HG02763 (cell line): ENCODE results near the gene UBR2.
"Not testable (repeated sequence)": the region's sequence is repeated elsewhere in the genome, so short reads cannot be mapped to it uniquely, and the experiment has no call there.

ENCODE experiments used
- ATAC-seq: cut with Tn5 transposase; IDR thresholded peaks from one replicate; pipeline ENCODE4 v1.9.1; 2021; ENCODE audit warnings: mild to moderate bottlenecking, moderate library complexity; ENCODE audit not compliant: unreplicated experiment

Gene UBR2

GRCh38 chr6:42724825-42725224 lies 161.0 kb downstream of the UBR2 start:
- ATAC-seq: no peak

- ATAC-seq: no peak
Measured at GRCh38 chr6:42726026-42726425, 162.2 kb downstream of the UBR2 start.

- ATAC-seq: peak; percentile 70
Measured at GRCh38 chr6:42726485-42727086, 162.8 kb downstream of the UBR2 start.

- peak; percentile 11 for ATAC-seq
Measured at GRCh38 chr6:42727087-42727611, 163.3 kb downstream of the UBR2 start.

GRCh38 chr6:42727627-42728026 lies 163.8 kb downstream of the UBR2 start:
- ATAC-seq: no peak

- no peak for ATAC-seq
Measured at GRCh38 chr6:42729731-42730130, 165.9 kb downstream of the UBR2 start.

GRCh38 chr6:42733867-42734481 lies 170.1 kb downstream of the UBR2 start:
- ATAC-seq: not testable (repeated sequence)

- no peak for ATAC-seq
Measured at GRCh38 chr6:42735976-42736375, 172.1 kb downstream of the UBR2 start.

- no peak for ATAC-seq
Measured at GRCh38 chr6:42740725-42741124, 176.9 kb downstream of the UBR2 start.

- no peak for ATAC-seq
Measured at GRCh38 chr6:42742116-42742894, 178.5 kb downstream of the UBR2 start.
